ENCODE measurements around the gene SGIP1.
A peak's percentile ranks its signal among the peaks of the same experiment; 100 is the strongest.

The SGIP1 gene

GRCh38 chr1:66533804-66534740 is at the start of gene SGIP1:
Gene SGIP1 (plus strand): TSS chr1:66534153. CDS start chr1:66534359, 206 bp downstream.
- no peak for DNase-seq (ENCODE audit: low spot score)

DNA sequence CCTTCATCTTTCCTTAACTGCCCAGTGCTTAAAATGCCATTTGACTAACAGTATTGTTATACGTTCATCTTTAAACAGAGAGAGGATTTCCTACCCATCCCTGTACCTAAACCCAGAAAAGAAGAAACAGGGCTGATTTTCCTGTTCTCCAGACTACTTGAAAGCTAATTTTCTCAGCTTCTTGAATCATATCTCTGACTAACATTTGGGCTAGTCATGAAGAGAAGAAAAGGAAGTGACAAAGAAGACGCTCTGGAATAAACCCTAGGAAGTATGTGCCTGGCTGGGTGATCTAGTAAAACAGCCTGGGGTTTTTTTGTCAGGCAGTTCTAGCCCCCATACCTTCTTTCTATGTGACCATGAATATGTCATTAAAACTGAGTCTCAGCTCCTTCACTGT is 44.8 kb upstream of the SGIP1 start:
- DNase-seq (ENCODE audit: low spot score) = no peak

DNA sequence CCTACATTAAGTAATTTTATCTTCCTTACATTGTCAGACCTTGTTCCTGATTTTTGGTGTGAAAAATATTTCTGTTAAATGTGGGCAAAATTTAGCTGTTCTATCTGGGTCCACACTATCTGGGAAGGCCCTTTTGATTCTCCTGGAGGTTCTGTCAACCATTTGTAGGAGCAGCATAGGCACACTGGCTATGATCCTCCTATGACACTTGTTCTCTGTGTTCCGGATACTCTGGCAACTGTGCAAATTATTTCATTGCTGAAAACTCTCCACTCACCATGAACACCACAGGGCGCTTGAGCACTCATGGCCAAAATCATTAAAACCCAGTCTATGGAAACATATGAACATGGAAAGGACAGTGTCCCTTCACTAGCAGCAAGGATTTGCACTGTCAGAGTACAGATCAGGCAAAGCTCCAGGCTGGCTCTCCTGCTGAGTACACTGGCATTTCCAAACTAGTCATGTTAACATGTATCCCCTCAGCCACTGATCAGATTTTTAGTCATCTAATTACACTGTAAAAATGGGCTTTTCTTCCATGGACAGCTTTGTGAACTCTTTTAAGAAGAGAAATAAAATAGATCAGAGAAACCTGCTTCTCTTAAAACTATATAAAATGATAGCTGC is 43.9 kb upstream of the SGIP1 start:
- DNase-seq (ENCODE audit: low spot score) = no peak

DNA sequence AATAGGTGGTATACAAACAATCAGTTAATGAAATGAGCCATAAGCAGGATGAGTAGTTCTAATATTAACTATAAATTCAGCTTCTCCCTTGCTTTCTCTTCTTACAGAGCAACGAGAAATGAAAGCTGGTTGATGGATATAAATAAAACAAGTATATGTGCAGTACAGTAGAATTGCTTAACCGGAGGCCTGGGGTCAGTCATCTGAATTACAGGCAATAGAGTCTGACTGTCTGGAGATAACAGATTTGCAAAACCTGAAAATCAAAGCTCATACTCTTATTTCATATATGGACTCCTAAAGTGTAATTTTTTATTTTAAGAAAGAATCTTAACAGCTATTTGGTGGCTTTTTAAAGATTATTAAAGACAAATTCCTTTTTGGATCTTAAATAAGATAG is 43.1 kb upstream of the SGIP1 start:
- DNase-seq (ENCODE audit: low spot score) = no peak

GRCh38 chr1:66492424-66492823 is 41.5 kb upstream of the SGIP1 start:
- no peak for DNase-seq (ENCODE audit: low spot score)

DNA sequence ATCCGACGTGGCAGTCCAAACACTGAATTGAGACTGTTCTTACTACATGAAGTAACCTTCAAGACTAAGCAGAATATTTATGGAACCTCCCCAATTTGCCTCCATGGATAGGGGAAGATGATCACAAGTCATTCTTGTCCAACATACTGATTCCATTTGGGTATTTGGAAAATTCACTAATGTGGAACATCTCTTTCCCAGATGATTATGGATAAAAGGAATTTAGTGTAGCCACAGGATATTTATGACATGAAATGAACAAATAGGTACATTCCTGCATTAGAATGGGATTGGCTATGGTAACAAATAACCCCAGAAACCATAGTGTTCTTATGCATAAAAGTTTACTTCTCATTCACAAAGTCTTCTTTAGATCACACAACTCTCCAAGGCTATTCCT is 40.2 kb upstream of the SGIP1 start:
- DNase-seq (ENCODE audit: low spot score) = no peak

GRCh38 chr1:66494482-66494881 is 39.5 kb upstream of the SGIP1 start:
- no peak for DNase-seq (ENCODE audit: low spot score)

GRCh38 chr1:66495495-66495894 is 38.5 kb upstream of the SGIP1 start:
- DNase-seq (ENCODE audit: low spot score) = no peak

GRCh38 chr1:66497910-66498309 is 36.0 kb upstream of the SGIP1 start:
- no peak for DNase-seq (ENCODE audit: low spot score)

DNA sequence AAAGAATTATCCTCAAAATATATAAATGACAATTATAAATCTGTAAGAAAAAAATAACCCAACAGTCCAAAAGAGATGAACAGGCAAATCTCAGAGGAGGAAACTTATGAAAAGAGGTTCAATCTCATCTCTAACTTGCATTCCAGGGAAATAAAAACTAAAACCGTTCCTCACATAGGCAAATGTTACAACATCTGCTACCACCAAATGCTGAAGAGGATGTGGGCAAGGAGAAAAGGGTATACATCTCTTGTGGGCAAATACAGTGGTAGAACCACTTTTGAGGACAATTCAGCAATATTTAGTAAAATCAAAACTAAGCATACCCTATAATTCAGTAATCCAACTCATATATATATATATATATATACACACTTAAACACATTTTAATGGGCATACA is 33.7 kb upstream of the SGIP1 start:
- DNase-seq (ENCODE audit: low spot score) = no peak

DNA sequence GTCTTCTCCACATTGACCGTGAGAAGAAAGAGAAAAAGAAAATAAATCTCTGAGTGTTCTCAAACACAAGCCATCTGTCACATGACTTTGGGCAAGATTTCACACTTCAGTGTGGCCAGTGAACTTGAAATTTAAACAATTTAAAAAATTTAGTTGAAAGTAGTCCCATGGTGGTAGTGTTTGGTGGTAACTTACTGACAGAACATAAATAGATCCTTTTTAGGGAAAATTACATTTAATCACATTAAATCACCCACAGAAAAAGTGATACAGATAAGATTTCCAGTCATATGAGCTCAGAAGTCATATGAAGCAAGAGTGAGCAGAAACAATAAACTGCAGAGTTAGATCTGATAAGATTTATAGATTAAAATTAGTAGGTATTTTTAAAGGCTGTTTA is 31.9 kb upstream of the SGIP1 start:
- no peak for DNase-seq (ENCODE audit: low spot score)

- DNase-seq (ENCODE audit: low spot score) = peak; percentile 39
Observed at GRCh38 chr1:66503841-66504470, 30.0 kb upstream of the SGIP1 start.

DNA sequence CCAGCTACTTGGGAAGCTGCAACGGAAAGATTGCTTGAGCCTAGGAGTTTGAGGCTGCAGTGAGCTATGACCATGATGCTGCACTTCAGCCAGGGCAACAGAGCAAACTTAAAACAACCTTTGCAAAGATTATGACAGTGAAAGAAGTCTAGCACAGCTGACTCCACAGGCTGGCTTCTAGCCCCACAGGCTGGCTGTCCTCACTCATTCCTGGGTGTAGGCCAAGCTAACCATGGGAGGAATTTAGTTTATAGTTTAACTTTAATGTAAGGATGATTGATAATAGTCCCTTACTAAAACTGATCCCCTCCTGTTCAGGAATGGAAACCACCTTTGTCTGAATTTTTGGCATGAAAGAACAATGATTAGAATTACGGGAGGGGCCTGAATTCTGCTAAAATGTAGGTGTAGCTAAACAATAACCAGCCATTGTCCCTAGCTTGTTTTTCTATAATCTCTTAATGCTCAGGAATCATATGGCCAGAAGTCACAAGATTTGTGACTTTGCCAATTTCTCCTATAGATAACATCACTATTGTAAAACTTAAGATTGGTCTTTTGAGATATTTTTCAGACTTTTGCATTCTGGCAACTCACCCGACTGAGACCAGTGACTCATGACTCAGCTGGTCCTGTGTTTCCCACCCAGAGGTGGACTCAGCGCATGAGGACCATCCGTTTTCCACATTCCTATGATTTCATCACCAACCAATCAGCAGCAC is 28.1 kb upstream of the SGIP1 start:
- no peak for DNase-seq (ENCODE audit: low spot score)

GRCh38 chr1:66506393-66506687 is 27.6 kb upstream of the SGIP1 start:
- no peak for DNase-seq (ENCODE audit: low spot score)

DNA sequence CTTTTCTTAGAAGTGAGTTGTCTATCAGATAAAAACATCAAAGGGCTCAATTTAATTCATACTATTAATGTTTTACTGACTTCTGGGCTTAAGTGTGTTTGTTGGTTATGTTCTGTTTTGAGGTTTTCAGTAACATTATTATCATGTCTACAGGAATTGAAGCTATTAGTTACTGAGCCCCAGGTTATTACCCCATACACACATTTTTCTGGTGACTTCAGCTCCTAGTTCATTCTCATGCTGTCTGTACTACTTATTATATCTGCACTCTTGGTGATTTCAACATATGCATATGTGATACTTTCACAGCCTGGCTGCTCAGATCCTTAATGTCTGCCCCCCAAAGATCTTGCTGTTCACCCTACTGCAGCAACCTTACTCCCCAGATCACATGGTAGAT is 27.0 kb upstream of the SGIP1 start:
- DNase-seq (ENCODE audit: low spot score) = no peak

DNA sequence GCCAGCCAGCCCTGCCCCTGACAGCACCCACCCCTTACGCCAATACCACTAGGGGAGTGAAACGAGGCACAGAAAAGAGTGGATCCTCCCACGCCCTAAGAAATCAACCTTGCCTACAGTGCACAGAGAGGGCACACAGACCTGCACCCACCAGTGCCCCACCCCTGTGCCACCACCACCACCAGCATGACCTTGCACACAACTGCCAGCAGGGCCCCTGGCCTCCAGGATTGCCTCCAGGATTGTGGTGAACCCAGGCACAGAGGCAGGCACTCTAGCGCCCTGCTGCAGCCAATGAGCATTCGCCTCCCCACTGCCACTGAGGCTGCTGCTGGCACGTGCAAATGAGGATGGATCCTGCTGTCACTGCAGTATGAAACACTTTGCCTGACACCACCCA is 23.5 kb upstream of the SGIP1 start:
- DNase-seq (ENCODE audit: low spot score) = no peak

DNA sequence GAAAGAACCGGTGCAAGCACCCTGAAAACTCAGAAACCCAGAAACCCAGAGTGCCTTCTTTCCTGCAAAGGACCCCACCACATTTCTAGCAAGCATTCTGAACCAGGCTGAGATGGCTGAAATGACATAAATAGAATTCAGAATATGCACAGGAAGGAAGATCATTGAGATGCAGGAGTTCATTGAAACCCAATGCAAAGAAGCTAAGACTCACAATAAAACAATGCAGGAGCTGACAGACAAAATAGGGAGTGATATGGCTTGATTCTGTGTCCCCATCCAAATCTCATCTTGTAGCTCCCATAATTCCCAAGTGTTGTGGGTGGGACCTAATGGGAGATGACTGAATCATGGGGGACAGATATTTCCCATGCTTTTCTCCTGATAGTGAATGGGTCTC is 22.8 kb upstream of the SGIP1 start:
- DNase-seq (ENCODE audit: low spot score) = no peak

GRCh38 chr1:66517959-66518358 is 16.0 kb upstream of the SGIP1 start:
- DNase-seq (ENCODE audit: low spot score) = no peak

DNA sequence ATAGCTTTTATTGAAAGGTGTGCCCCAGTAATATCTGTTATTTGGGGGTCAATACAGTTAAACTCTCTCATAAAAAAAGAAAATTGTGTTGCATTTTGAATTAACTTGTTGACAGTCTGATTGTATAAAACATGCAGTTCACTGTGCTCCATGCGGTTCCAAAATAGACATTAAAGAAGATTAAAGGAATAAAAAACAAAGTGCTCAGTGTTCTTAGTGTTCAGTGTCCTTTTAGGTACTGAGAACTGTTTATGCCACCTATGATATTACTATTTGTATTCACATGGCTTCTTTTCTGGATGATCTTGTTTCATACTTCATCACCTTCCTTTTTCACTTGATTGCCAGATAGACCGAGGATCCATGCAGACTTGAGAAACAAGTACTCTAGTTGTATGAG is 15.3 kb upstream of the SGIP1 start:
- DNase-seq (ENCODE audit: low spot score) = no peak

DNA sequence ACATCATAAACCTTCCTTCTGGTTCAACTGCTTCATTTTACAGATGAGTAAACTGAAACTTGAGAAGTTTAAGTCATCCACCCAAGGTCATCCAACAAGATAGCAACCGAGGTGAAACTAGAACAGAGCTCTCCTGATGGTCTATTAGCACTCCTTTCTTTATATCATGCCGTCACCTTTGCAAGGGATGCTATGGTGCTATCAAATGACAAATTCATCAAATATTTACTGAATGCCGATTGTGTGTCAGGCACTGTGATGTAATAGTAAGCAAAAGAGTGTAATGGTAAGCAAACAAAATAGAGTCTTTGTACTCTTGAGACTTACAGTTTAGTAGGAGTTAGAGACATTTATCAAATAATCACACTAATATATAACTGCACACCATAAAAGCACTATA is 14.0 kb upstream of the SGIP1 start:
- no peak for DNase-seq (ENCODE audit: low spot score)

GRCh38 chr1:66520655-66521054 is 13.3 kb upstream of the SGIP1 start:
- DNase-seq (ENCODE audit: low spot score) = no peak

- DNase-seq (ENCODE audit: low spot score) = no peak
Observed at GRCh38 chr1:66521721-66522365, 12.1 kb upstream of the SGIP1 start.

Measured in activated CD4-positive, alpha-beta T cell treated with anti-CD3 and anti-CD28 coated beads, Interleukin-2, Interleukin-4, amounts not matched to agents 100 ng/mL and 50 ng/mL, durations not matched to agents 16 hours and 8 hours (primary cell).